ENCODE data around the gene TMPRSS6. TPM values are rescaled to one million over a fixed set of nuclear protein-coding genes. Genes with fewer than 3 reads are reported as not detected.
A peak's percentile ranks its signal among the peaks of the same experiment; 100 is the strongest.

TMPRSS6 gene
- total and polyA plus RNA-seq, 2 of the 8 experiments (the other 6 are each of a cell fraction or from before 2014, with no cell fraction given), result 0.02 TPM; not detected in 1

DNA sequence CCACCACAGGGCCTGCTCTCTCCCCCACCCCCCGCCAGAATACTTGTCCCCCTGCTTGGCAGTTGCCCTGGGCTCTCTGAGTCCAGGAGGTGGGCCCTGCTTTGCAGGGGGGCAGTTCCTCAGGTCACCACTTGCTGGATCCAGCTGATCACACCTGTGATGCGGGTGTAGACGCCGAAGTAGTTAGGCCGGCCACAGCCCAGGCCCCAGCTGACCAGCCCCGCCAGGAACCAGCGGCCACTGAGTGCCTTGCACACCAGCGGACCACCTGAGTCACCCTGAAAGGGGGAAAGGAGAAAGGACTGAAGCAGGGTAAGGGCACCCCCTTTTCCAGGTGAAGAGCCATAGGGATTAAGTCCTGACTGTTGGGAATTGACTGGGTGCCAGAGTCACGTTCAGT is 43.6 kb downstream of the TMPRSS6 start:
- no peaks in the 10 kb centered on the region for H3K79me2 ChIP-seq (ENCODE audit: control insufficient read depth in 1 of 2, insufficient read depth in 2 of 2, low read length in 2 of 2)
- ChIA-PET CTCF (ENCODE audit: partially characterized antibody) (interaction anchor here (0.9 to 1.0 kb wide), 2 partner anchors 44 to 135 kb away, joined by 3 read pairs; no protein-coding TSS in a partner anchor), POLR2A (ENCODE audit: partially characterized antibody) (interaction anchor here (0.6 to 1.6 kb wide), 3 partner anchors 11 to 53 kb away, joined by 3 to 4 read pairs (median 3); no protein-coding TSS in a partner anchor)
- no peak for DNase-seq (ENCODE audit: low read depth in 1 of 2, low spot score in 2 of 2)
- no peak for FAIRE-seq
- peaks cover 3 to 29% (median 16%) of the 10 kb centered on the region in 4 experiments for H3K4me1 ChIP-seq (replicated peaks in 1 of 4; ENCODE audit: control insufficient read depth in 3 of 4, insufficient read depth in 4 of 4, low read length in 3 of 4)
- H2AFZ ChIP-seq (ENCODE audit: low read length), result no peak overlapping the region
- no peak overlapping the region for H3K4ac ChIP-seq (replicated peaks; ENCODE audit: insufficient read length, low read depth, low read length)
- 79% methylated on average over 6 of the region's 9 CpGs; no CpG with 5 or more reads in 1 of the 2 experiments for WGBS, 2 experiments (ENCODE audit: extremely low coverage in 1 of 2, insufficient coverage in 1 of 2, insufficient read length in 1 of 2, insufficient replicate concordance in 2 of 2, low coverage in 1 of 2, low lambda C conversion rate in 2 of 2, missing lambda C conversion rate in 1 of 2)
- no peak overlapping the region for H3K4me2 ChIP-seq (ENCODE audit: insufficient read depth in 1 of 2, low read depth in 2 of 2, low read length in 2 of 2)
- H2BK12ac ChIP-seq (ENCODE audit: low read depth, low read length), result no peak overlapping the region
- H3K9me3 ChIP-seq (ENCODE audit: insufficient read depth in 2 of 2, low read depth in 1 of 2, low read length in 1 of 2), result no peaks in the 10 kb centered on the region
- H3K18ac ChIP-seq (ENCODE audit: extremely low read depth, low read length), result no peak overlapping the region
- H2BK20ac ChIP-seq (ENCODE audit: low read length), result no peak overlapping the region
- H3K27ac ChIP-seq (ENCODE audit: low read depth, low read length), result no peak overlapping the region
- H3K9ac ChIP-seq (replicated peaks in 1 of 4; ENCODE audit: extremely low read depth in 1 of 4, low read depth in 3 of 4, low read length in 3 of 4), result no peak overlapping the region
- peak overlapping the region; percentile 31; the same call in 1 of the 2 replicates for H4K8ac ChIP-seq (ENCODE audit: extremely low read depth, insufficient read depth, low read length)
- peaks cover 3% of the 10 kb centered on the region; the same call in 1 of the 2 replicates for H3K23me2 ChIP-seq (ENCODE audit: low read depth, low read length)
- no peak overlapping the region for H4K5ac ChIP-seq (ENCODE audit: insufficient read length, low read depth, low read length)
- no peak overlapping the region for H3K56ac ChIP-seq (replicated peaks; ENCODE audit: insufficient read length, low read depth, low read length)
- peaks cover 11 to 53% (median 46%) of the 10 kb centered on the region in 4 experiments for H3K27me3 ChIP-seq (replicated peaks in 1 of 4; ENCODE audit: control insufficient read depth in 3 of 4, extremely low read depth in 1 of 4, insufficient read depth in 3 of 4, low read length in 3 of 4)
- H3K14ac ChIP-seq (ENCODE audit: insufficient read length), result no peak overlapping the region
- H2BK5ac ChIP-seq (ENCODE audit: low read depth, low read length), result no peak overlapping the region
- no peak overlapping the region for H3K4me3 ChIP-seq (ENCODE audit: extremely low read depth in 1 of 4, insufficient read depth in 2 of 4, low read depth in 3 of 4, low read length in 4 of 4)
- H4K20me1 ChIP-seq (replicated peaks in 1 of 2; ENCODE audit: control insufficient read depth in 1 of 2, insufficient read depth in 2 of 2, low read length in 2 of 2), result peaks cover 0 to 6% of the 10 kb centered on the region in 2 experiments
- no peak overlapping the region for H2BK120ac ChIP-seq (replicated peaks; ENCODE audit: low read depth, low read length)
- no peaks in the 10 kb centered on the region for H3K79me1 ChIP-seq (ENCODE audit: low read depth, low read length)
- H2BK15ac ChIP-seq (ENCODE audit: low read length), result no peak overlapping the region
- no peak overlapping the region for H2AK5ac ChIP-seq (ENCODE audit: low read depth, low read length)
- H3K36me3 ChIP-seq (ENCODE audit: control insufficient read depth in 2 of 4, insufficient read depth in 4 of 4, low read length in 3 of 4), result peaks cover 0 to 2% (median 0%) of the 10 kb centered on the region in 4 experiments; a peak in 2 of 8 replicates
- no peak overlapping the region for H3K23ac ChIP-seq (ENCODE audit: insufficient read length)
- H4K91ac ChIP-seq (replicated peaks; ENCODE audit: insufficient read length, low read length), result no peak overlapping the region
- TF ChIP-seq, protein P1, sequence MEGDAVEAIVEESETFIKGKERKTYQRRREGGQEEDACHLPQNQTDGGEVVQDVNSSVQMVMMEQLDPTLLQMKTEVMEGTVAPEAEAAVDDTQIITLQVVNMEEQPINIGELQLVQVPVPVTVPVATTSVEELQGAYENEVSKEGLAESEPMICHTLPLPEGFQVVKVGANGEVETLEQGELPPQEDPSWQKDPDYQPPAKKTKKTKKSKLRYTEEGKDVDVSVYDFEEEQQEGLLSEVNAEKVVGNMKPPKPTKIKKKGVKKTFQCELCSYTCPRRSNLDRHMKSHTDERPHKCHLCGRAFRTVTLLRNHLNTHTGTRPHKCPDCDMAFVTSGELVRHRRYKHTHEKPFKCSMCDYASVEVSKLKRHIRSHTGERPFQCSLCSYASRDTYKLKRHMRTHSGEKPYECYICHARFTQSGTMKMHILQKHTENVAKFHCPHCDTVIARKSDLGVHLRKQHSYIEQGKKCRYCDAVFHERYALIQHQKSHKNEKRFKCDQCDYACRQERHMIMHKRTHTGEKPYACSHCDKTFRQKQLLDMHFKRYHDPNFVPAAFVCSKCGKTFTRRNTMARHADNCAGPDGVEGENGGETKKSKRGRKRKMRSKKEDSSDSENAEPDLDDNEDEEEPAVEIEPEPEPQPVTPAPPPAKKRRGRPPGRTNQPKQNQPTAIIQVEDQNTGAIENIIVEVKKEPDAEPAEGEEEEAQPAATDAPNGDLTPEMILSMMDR (IDR thresholded peaks at IDR 0.05; ENCODE audit: control extremely low read depth in 1 of 3, insufficient read depth in 1 of 3, low read depth in 1 of 3, low read length in 3 of 3), result no peak
- TF ChIP-seq, protein P2, sequence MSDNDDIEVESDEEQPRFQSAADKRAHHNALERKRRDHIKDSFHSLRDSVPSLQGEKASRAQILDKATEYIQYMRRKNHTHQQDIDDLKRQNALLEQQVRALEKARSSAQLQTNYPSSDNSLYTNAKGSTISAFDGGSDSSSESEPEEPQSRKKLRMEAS (IDR thresholded peaks at IDR 0.05), result no peak
- TF ChIP-seq RFX5 (IDR thresholded peaks at IDR 0.05; ENCODE audit: borderline replicate concordance, low read depth, low read length) (no peak), RAD21 (IDR thresholded peaks at IDR 0.05 in 1 of 2, conservative IDR thresholded peaks at IDR 0.05 in 1 of 2; ENCODE audit: low read depth in 2 of 2, low read length in 2 of 2) (no peak), SRF (IDR thresholded peaks at IDR 0.05; ENCODE audit: low read depth, low read length) (no peak), YY1 (IDR thresholded peaks at IDR 0.05; ENCODE audit: low read depth, low read length) (no peak), PHF8 (conservative IDR thresholded peaks at IDR 0.05; ENCODE audit: low read depth, low read length) (no peak), TCF12 (IDR thresholded peaks at IDR 0.05; ENCODE audit: low read depth, low read length) (no peak)
- TF ChIP-seq, protein P3, sequence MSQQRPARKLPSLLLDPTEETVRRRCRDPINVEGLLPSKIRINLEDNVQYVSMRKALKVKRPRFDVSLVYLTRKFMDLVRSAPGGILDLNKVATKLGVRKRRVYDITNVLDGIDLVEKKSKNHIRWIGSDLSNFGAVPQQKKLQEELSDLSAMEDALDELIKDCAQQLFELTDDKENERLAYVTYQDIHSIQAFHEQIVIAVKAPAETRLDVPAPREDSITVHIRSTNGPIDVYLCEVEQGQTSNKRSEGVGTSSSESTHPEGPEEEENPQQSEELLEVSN (IDR thresholded peaks at IDR 0.05), result no peak
